ENCODE measurements around the gene TNFRSF1A.
"Not testable (repeated sequence)": the region's sequence is repeated elsewhere in the genome, so short reads cannot be mapped to it uniquely, and the experiment has no call there.

TNFRSF1A gene

GRCh38 chr12:6295094-6295811 is 46.6 kb downstream of the TNFRSF1A start:
- Histone ChIP-seq H3K9me3 (ENCODE audit: insufficient read depth, low read depth, low read length) (no peaks in the 10 kb centered on the region), H3K36me3 (ENCODE audit: control insufficient read depth in 1 of 2, insufficient read depth in 2 of 2, low read length in 2 of 2) (no peaks in the 10 kb centered on the region), H3K14ac (ENCODE audit: low read length) (peak overlapping the region; percentile 73), H3K4me1 (ENCODE audit: control insufficient read depth in 1 of 2, insufficient read depth in 2 of 2, low read length in 2 of 2) (peaks cover 8 to 10% of the 10 kb centered on the region in 2 experiments), H3K79me1 (ENCODE audit: low read length) (peaks cover 9% of the 10 kb centered on the region), H2AFZ (ENCODE audit: insufficient read depth, low read length, poor library complexity) (peak overlapping the region; percentile 35), H4K91ac (ENCODE audit: low read depth, low read length) (peak overlapping the region; percentile 70), H3K9ac (ENCODE audit: low read length) (no peak overlapping the region), H2BK120ac (ENCODE audit: insufficient read depth, low read length, poor library complexity) (peak overlapping the region; percentile 97), H2BK5ac (ENCODE audit: low read depth, low read length, poor library complexity) (peak overlapping the region; percentile 84), H4K8ac (ENCODE audit: low read depth, low read length) (peak overlapping the region; percentile 70), H2BK12ac (ENCODE audit: low read length) (peak overlapping the region; percentile 85), H3K27ac (ENCODE audit: low read depth, low read length) (peak overlapping the region; percentile 64), H3K79me2 (ENCODE audit: control insufficient read depth, insufficient read depth, low read length, poor library complexity) (no peaks in the 10 kb centered on the region), H3K4me3 (ENCODE audit: low read depth, low read length) (no peak overlapping the region), H3K18ac (ENCODE audit: low read length) (peak overlapping the region; percentile 64), H3K23ac (ENCODE audit: low read length) (no peak overlapping the region), H4K12ac (ENCODE audit: low read depth, low read length) (no peak overlapping the region), H3K4me2 (ENCODE audit: low read length) (peak overlapping the region; percentile 34), H3K4ac (ENCODE audit: low read depth, low read length) (peak overlapping the region; percentile 78), H2AK5ac (ENCODE audit: low read length) (peak overlapping the region; percentile 90), H3K27me3 (ENCODE audit: insufficient read depth, low read length) (no peaks in the 10 kb centered on the region)
- DNase-seq = peak; percentile 90 to 97
- no CpG with 5 or more reads among the region's 5 CpGs for WGBS (ENCODE audit: extremely low coverage, insufficient coverage, insufficient read length)

GRCh38 chr12:6294156-6295093 is 47.5 kb downstream of the TNFRSF1A start:
- no peaks in the 10 kb centered on the region for H3K36me3 ChIP-seq (ENCODE audit: control insufficient read depth in 1 of 2, insufficient read depth in 2 of 2, low read length in 2 of 2)
- no CpG with 5 or more reads among the region's 5 CpGs for WGBS (ENCODE audit: extremely low coverage, insufficient coverage, insufficient read length)
- DNase-seq = peak; percentile 52 to 62
- peak overlapping the region; percentile 35 for H2AFZ ChIP-seq (ENCODE audit: insufficient read depth, low read length, poor library complexity)
- H3K79me2 ChIP-seq (ENCODE audit: control insufficient read depth, insufficient read depth, low read length, poor library complexity) = no peaks in the 10 kb centered on the region
- peak overlapping the region; percentile 70 for H4K91ac ChIP-seq (ENCODE audit: low read depth, low read length)
- H2BK5ac ChIP-seq (ENCODE audit: low read depth, low read length, poor library complexity) = peak overlapping the region; percentile 31
- no peaks in the 10 kb centered on the region for H3K27me3 ChIP-seq (ENCODE audit: insufficient read depth, low read length)
- peak overlapping the region; percentile 21 for H3K27ac ChIP-seq (ENCODE audit: low read depth, low read length)
- H2BK120ac ChIP-seq (ENCODE audit: insufficient read depth, low read length, poor library complexity) = peak overlapping the region; percentile 97
- H3K4me3 ChIP-seq (ENCODE audit: low read depth, low read length) = no peak overlapping the region
- peak overlapping the region; percentile 78 for H2BK12ac ChIP-seq (ENCODE audit: low read length)
- peaks cover 2% of the 10 kb centered on the region for H3K9me3 ChIP-seq (ENCODE audit: insufficient read depth, low read depth, low read length)
- no peak overlapping the region for H3K4me2 ChIP-seq (ENCODE audit: low read length)
- peak overlapping the region; percentile 68 for H3K14ac ChIP-seq (ENCODE audit: low read length)
- peak overlapping the region; percentile 44 for H2AK5ac ChIP-seq (ENCODE audit: low read length)
- peak overlapping the region; percentile 61 for H3K18ac ChIP-seq (ENCODE audit: low read length)
- peaks cover 9% of the 10 kb centered on the region for H3K79me1 ChIP-seq (ENCODE audit: low read length)
- peak overlapping the region; percentile 46 for H4K8ac ChIP-seq (ENCODE audit: low read depth, low read length)
- peak overlapping the region; percentile 44 for H4K12ac ChIP-seq (ENCODE audit: low read depth, low read length)
- H3K4me1 ChIP-seq (ENCODE audit: control insufficient read depth in 1 of 2, insufficient read depth in 2 of 2, low read length in 2 of 2) = peaks cover 8 to 10% of the 10 kb centered on the region in 2 experiments
- H3K9ac ChIP-seq (ENCODE audit: low read length) = peak overlapping the region; percentile 2
- H3K4ac ChIP-seq (ENCODE audit: low read depth, low read length) = peak overlapping the region; percentile 67
- H3K23ac ChIP-seq (ENCODE audit: low read length) = no peak overlapping the region

DNA sequence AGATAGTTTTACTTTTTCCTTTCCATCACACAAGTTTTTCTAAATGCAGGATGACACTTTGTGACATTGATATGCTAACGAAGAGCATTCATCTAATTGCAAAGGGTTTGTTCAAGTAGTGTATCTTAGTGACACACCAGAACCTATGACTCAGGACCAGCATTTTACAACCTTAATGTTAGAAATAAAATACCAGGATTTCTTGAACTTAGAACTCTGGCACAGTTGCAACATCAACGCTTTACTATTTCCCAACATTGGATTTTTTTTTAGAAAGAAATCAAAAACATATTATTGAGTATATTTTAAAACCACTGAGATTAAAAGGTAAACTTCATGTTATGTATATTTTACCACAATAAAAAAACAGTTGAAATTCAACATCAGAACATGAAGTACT is 49.3 kb downstream of the TNFRSF1A start:
- Histone ChIP-seq H2BK12ac (ENCODE audit: low read length) (no peak overlapping the region), H3K27me3 (ENCODE audit: insufficient read depth, low read length) (no peaks in the 10 kb centered on the region), H3K27ac (ENCODE audit: low read depth, low read length) (no peak overlapping the region), H3K36me3 (ENCODE audit: control insufficient read depth in 1 of 2, insufficient read depth in 2 of 2, low read length in 2 of 2) (no peaks in the 10 kb centered on the region), H3K4me1 (ENCODE audit: control insufficient read depth in 1 of 2, insufficient read depth in 2 of 2, low read length in 2 of 2) (peaks cover 8 to 10% of the 10 kb centered on the region in 2 experiments), H4K91ac (ENCODE audit: low read depth, low read length) (no peak overlapping the region), H3K23ac (ENCODE audit: low read length) (no peak overlapping the region), H3K79me2 (ENCODE audit: control insufficient read depth, insufficient read depth, low read length, poor library complexity) (no peaks in the 10 kb centered on the region), H3K18ac (ENCODE audit: low read length) (no peak overlapping the region), H2AK5ac (ENCODE audit: low read length) (no peak overlapping the region), H3K79me1 (ENCODE audit: low read length) (peaks cover 9% of the 10 kb centered on the region), H3K14ac (ENCODE audit: low read length) (no peak overlapping the region), H4K12ac (ENCODE audit: low read depth, low read length) (no peak overlapping the region), H3K9ac (ENCODE audit: low read length) (no peak overlapping the region), H3K4me3 (ENCODE audit: low read depth, low read length) (no peak overlapping the region), H3K9me3 (ENCODE audit: insufficient read depth, low read depth, low read length) (peaks cover 2% of the 10 kb centered on the region), H3K4me2 (ENCODE audit: low read length) (no peak overlapping the region), H2BK120ac (ENCODE audit: insufficient read depth, low read length, poor library complexity) (no peak overlapping the region), H2AFZ (ENCODE audit: insufficient read depth, low read length, poor library complexity) (no peak overlapping the region), H2BK5ac (ENCODE audit: low read depth, low read length, poor library complexity) (no peak overlapping the region), H3K4ac (ENCODE audit: low read depth, low read length) (no peak overlapping the region), H4K8ac (ENCODE audit: low read depth, low read length) (no peak overlapping the region)
- no CpG with 5 or more reads among the region's 2 CpGs for WGBS (ENCODE audit: extremely low coverage, insufficient coverage, insufficient read length)
- peak; percentile 22 to 92 for DNase-seq

DNA sequence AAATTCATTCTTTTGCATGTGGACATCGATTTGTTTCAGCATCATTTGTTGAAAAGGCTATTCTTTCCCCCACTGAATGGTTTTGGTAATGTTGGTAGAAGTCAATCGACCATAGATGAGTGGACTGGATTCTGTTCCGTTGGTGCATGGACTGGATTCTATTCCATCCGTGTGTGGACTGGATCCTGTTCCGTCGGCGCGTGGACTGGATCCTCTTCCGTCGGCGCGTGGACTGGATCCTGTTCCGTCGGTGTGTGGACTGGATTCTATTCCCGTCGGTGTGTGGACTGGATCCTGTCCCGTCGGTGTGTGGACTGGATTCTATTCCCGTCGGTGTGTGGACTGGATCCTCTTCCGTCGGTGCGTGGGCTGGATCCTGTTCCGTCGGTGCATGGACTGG is 52.0 kb downstream of the TNFRSF1A start:
- not testable (repeated sequence) for H2BK5ac ChIP-seq (ENCODE audit: low read depth, low read length, poor library complexity); H4K91ac ChIP-seq (ENCODE audit: low read depth, low read length); H3K27ac ChIP-seq (ENCODE audit: low read depth, low read length); DNase-seq; H3K9ac ChIP-seq (ENCODE audit: low read length); H3K27me3 ChIP-seq (ENCODE audit: insufficient read depth, low read length); H3K79me1 ChIP-seq (ENCODE audit: low read length); H3K9me3 ChIP-seq (ENCODE audit: insufficient read depth, low read depth, low read length); H2BK12ac ChIP-seq (ENCODE audit: low read length); H3K23ac ChIP-seq (ENCODE audit: low read length); H3K79me2 ChIP-seq (ENCODE audit: control insufficient read depth, insufficient read depth, low read length, poor library complexity); H3K4me3 ChIP-seq (ENCODE audit: low read depth, low read length); H3K4me2 ChIP-seq (ENCODE audit: low read length); H2AFZ ChIP-seq (ENCODE audit: insufficient read depth, low read length, poor library complexity); H4K8ac ChIP-seq (ENCODE audit: low read depth, low read length); H2BK120ac ChIP-seq (ENCODE audit: insufficient read depth, low read length, poor library complexity); H4K12ac ChIP-seq (ENCODE audit: low read depth, low read length); H2AK5ac ChIP-seq (ENCODE audit: low read length); H3K4ac ChIP-seq (ENCODE audit: low read depth, low read length); H3K18ac ChIP-seq (ENCODE audit: low read length); H3K4me1 ChIP-seq (ENCODE audit: control insufficient read depth in 1 of 2, insufficient read depth in 2 of 2, low read length in 2 of 2); H3K36me3 ChIP-seq (ENCODE audit: control insufficient read depth in 1 of 2, insufficient read depth in 2 of 2, low read length in 2 of 2); H3K14ac ChIP-seq (ENCODE audit: low read length)
- no CpG with 5 or more reads among the region's 25 CpGs for WGBS (ENCODE audit: extremely low coverage, insufficient coverage, insufficient read length)
